Lung (tissue), 12 donors: ENCODE results near the gene UNC5A. TPM values are rescaled to one million over a fixed set of nuclear protein-coding genes. Genes with fewer than 3 reads are reported as not detected.

Experiments
- ATAC-seq: fragments of 200-7000 bp; cut with Tn5 transposase; one replicate; pipeline ENCODE4 v1.9.1; 2020; ENCODE audit warnings: moderate number of reproducible peaks; ENCODE audit not compliant: insufficient read depth, low FRiP score
- DNase-seq, 3 donors: peaks; one replicate each; pipeline ENCODE4 v3.0.0-alpha.2; 2013 to 2017
- H3K27ac ChIP-seq, 2 donors: one replicate each; pipeline ENCODE4 v1.5.1; 2013; ENCODE audit warnings: mild to moderate bottlenecking in 2 of 2, moderate library complexity in 2 of 2, control low read depth in 1 of 2, inconsistent platforms in 1 of 2, low read depth in 1 of 2, low read length in 1 of 2
- H3K27me3 ChIP-seq, 3 donors: one replicate each; pipeline ENCODE4 v1.5.1; 2013; ENCODE audit warnings: low read length in 2 of 3; ENCODE audit not compliant: control insufficient read depth in 3 of 3, insufficient read depth in 3 of 3
- H3K36me3 ChIP-seq, 4 donors: one replicate each; pipeline ENCODE4 v1.5.1; 2013; ENCODE audit warnings: low read length in 4 of 4, mild to moderate bottlenecking in 1 of 4, moderate library complexity in 1 of 4; ENCODE audit not compliant: control insufficient read depth in 4 of 4, insufficient read depth in 4 of 4
- H3K4me1 ChIP-seq, 5 donors: one replicate each; pipeline ENCODE4 v1.5.1; 2013; ENCODE audit warnings: low read length in 5 of 5, mild to moderate bottlenecking in 2 of 5, moderate library complexity in 1 of 5; ENCODE audit not compliant: control insufficient read depth in 5 of 5, insufficient read depth in 5 of 5
- H3K4me3 ChIP-seq: one replicate; pipeline ENCODE4 v1.5.1; 2013; ENCODE audit warnings: mild to moderate bottlenecking, control low read depth, moderate library complexity
- H3K9ac ChIP-seq, 2 donors: one replicate each; pipeline ENCODE4 v1.5.1; 2013; ENCODE audit warnings: low read length in 2 of 2, control low read depth in 1 of 2; ENCODE audit not compliant: insufficient read depth in 1 of 2
- H3K9me3 ChIP-seq, 4 donors: one replicate each; pipeline ENCODE4 v1.5.1; 2013; ENCODE audit warnings: low read length in 3 of 4, mild to moderate bottlenecking in 1 of 4, moderate library complexity in 1 of 4; ENCODE audit not compliant: control insufficient read depth in 4 of 4, insufficient read depth in 3 of 4
- CTCF ChIP-seq: IDR thresholded peaks from 2 replicates; pipeline ENCODE4 v1.5.1; 2012; ENCODE audit warnings: mild to moderate bottlenecking; ENCODE audit errors: control extremely low read depth, extremely low read depth
- WGBS, 2 donors: extraction: QIAGEN DNeasy Blood & Tissue Kit; methylation state at CpG; one replicate each; pipeline ENCODE4 v1.1.7; 2013; 5-methylcytosine and 5-hydroxymethylcytosine counted together
- polyA plus RNA-seq, 2 donors: library from polyadenylated mRNA; stranded (reverse); fragments of 200-250 nt; gene quantifications; one replicate each; pipeline ENCODE4 v1.2.1, GENCODE V29; 2013
- total RNA-seq, 2 donors: library from RNA; depleted of rRNA in 1 of 2; stranded (reverse); fragments of >200 nt in 1 of 2; gene quantifications; one replicate each; pipeline ENCODE4 v1.2.1, GENCODE V29; 2014 to 2021
- donor health status: control.
- donor health status: control.
- donor health status: Bipolar disorder and iron deficiency.
- donor health status: healthy.
- donor health status: DM: yes; HTN: yes; CAD: no.

Gene UNC5A
- total and polyA plus RNA-seq, 4 donors = 0.08 to 0.40 (median 0.13) TPM

- ATAC-seq = no peak
- no peak for TF ChIP-seq CTCF
- H3K27me3 ChIP-seq = peaks cover 8 to 19% (median 13%) of the 10 kb centered on the region in 3 donors
These were observed 50.9 kb downstream of the UNC5A start for GRCh38 chr5:176861276-176861675.

GRCh38 chr5:176862330-176862995, 52.1 kb downstream of the UNC5A start:
- 59 to 69% methylated on average over 28 of the region's 28 CpGs for WGBS, 2 donors
- Histone ChIP-seq H3K9ac (no peak overlapping the region), H3K9me3 (peaks cover 0 to 7% (median 0%) of the 10 kb centered on the region in 4 donors), H3K4me3 (no peak overlapping the region), H3K27ac (no peak overlapping the region), H3K36me3 (no peaks in the 10 kb centered on the region), H3K4me1 (peaks cover 0 to 5% (median 0%) of the 10 kb centered on the region in 5 donors), H3K27me3 (peaks cover 13 to 31% (median 13%) of the 10 kb centered on the region in 3 donors)
- no peak for DNase-seq
- no peak for TF ChIP-seq CTCF
- no peak for ATAC-seq

More at GRCh38 chr5:176861276-176861675, 50.9 kb downstream of the UNC5A start:
- Histone ChIP-seq H3K27ac (no peak overlapping the region), H3K36me3 (no peaks in the 10 kb centered on the region), H3K9ac (no peak overlapping the region), H3K4me3 (no peak overlapping the region), H3K4me1 (peaks cover 0 to 5% (median 0%) of the 10 kb centered on the region in 5 donors), H3K9me3 (peaks cover 0 to 7% (median 0%) of the 10 kb centered on the region in 4 donors)
- 85 to 88% methylated on average over 11 of the region's 11 CpGs for WGBS, 2 donors
- no peak for DNase-seq

DNA sequence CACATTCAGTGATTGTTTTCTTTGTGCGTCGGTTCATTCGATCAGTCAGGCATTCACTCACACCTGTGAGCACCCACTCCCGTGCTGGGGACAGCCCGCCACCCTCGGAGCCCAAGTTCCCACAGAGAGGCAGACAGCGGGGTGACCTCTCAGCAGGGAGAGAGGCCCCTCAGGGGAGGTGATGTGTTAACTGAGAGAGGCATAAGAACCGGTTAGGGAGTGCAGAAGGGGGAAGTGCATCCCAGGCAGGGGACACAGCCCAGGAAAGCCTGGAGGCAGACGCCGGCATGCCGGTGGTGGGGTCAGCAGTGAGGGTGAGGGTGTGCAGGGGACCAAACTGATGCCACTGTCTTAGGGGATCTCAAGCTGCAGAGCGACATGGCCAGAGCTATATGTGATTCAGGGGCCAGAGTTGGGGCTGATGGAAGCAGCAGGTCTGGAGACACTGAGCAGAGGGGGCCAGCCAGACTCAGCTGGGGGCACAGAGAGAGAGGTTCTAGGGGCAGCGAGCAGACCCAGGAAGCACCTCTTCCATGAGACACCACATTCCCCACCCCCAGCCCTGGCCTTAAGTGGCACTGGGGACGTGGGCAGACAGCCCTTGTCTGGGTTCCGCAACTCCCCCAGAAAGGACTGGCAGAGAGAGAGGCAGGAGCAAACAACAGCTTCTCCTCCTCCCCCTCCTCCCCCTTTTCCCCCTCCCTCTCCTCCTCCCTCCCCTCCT, 52.8 kb downstream of the UNC5A start:
- H3K9ac ChIP-seq = no peak overlapping the region
- no peak for TF ChIP-seq CTCF
- peaks cover 13 to 32% (median 13%) of the 10 kb centered on the region in 3 donors for H3K27me3 ChIP-seq
- DNase-seq = no peak
- peaks cover 0 to 5% (median 0%) of the 10 kb centered on the region in 5 donors for H3K4me1 ChIP-seq
- 11 to 21% methylated on average over 15 of the region's 15 CpGs for WGBS, 2 donors
- no peak for ATAC-seq
- H3K27ac ChIP-seq = no peak overlapping the region
- H3K4me3 ChIP-seq = no peak overlapping the region
- no peaks in the 10 kb centered on the region for H3K36me3 ChIP-seq
- peaks cover 0 to 7% (median 0%) of the 10 kb centered on the region in 4 donors for H3K9me3 ChIP-seq
